IMR-90 (cell line): Measurements from ENCODE around the gene SIGLEC11. TPM values are rescaled to one million over a fixed set of nuclear protein-coding genes. Genes with fewer than 3 reads are reported as not detected.

Experiments used
- ATAC-seq: fragments of 200-7000 bp; cut with Tn5 transposase; 2 replicates; pipeline ENCODE4 v1.9.1; 2020; ENCODE audit warnings: low read depth, mild to moderate bottlenecking, moderate library complexity
- BruUV-seq: library from RNA; stranded (reverse); fragments of 400-500 nt; replicated peaks from 2 replicates; lab custom pipeline; 2021; lab: Mats Ljungman, UMichigan
- CTCF ChIA-PET: fragments of 300-600 bp; formaldehyde crosslinking; extraction: SDS; loops from one replicate; lab custom pipeline; 2021; ENCODE audit warnings: antibody characterized with exemption; lab: Yijun Ruan, JAX
- POLR2A ChIA-PET: fragments of 300-600 bp; sonication (Branson Sonifier 250); formaldehyde crosslinking; loops from one replicate; lab custom pipeline; 2022; ENCODE audit warnings: antibody characterized with exemption; ENCODE audit not compliant: unreplicated experiment; lab: Charles Lee
- DNase-seq: peaks from one replicate; pipeline ENCODE4 v3.0.0; 2013
- H2AFZ ChIP-seq: replicated peaks from 2 replicates; pipeline ENCODE3; 2013; ENCODE audit warnings: low read length, mild to moderate bottlenecking; ENCODE audit not compliant: poor library complexity
- H2AK5ac ChIP-seq: 2 replicates; pipeline ENCODE4 v1.6.1; 2013; ENCODE audit warnings: low read depth, low read length, inconsistent platforms
- H2AK9ac ChIP-seq: replicated peaks from 2 replicates; pipeline ENCODE3; 2013; ENCODE audit warnings: mild to moderate bottlenecking, low read depth, low read length, moderate library complexity; ENCODE audit not compliant: poor library complexity
- H2BK120ac ChIP-seq: 2 replicates; pipeline ENCODE4 v1.6.1; 2013; ENCODE audit warnings: low read depth, low read length, inconsistent platforms
- H2BK15ac ChIP-seq: 3 replicates; pipeline ENCODE4 v1.6.1; 2013; ENCODE audit warnings: low read depth, low read length, inconsistent platforms
- H2BK20ac ChIP-seq: 2 replicates; pipeline ENCODE4 v1.6.1; 2013; ENCODE audit warnings: low read depth, mild to moderate bottlenecking, inconsistent platforms, low read length, moderate library complexity
- H2BK5ac ChIP-seq: 2 replicates; pipeline ENCODE4 v1.6.1; 2013; ENCODE audit warnings: mild to moderate bottlenecking, low read depth, low read length, inconsistent platforms; ENCODE audit not compliant: poor library complexity, severe bottlenecking
- H3K14ac ChIP-seq: replicated peaks from 2 replicates; pipeline ENCODE4 v1.6.1; 2013; ENCODE audit warnings: low read depth, low read length, inconsistent platforms
- H3K18ac ChIP-seq: 2 replicates; pipeline ENCODE4 v1.6.1; 2013; ENCODE audit warnings: low read depth, low read length, control low read depth
- H3K23ac ChIP-seq: 2 replicates; pipeline ENCODE4 v1.6.1; 2013; ENCODE audit warnings: low read depth, low read length, inconsistent platforms
- H3K27ac ChIP-seq: 2 replicates; pipeline ENCODE4 v1.5.1; 2013; ENCODE audit warnings: mild to moderate bottlenecking, control low read depth, low read length; ENCODE audit not compliant: insufficient read depth
- H3K27me3 ChIP-seq: 2 replicates; pipeline ENCODE4 v1.6.1; 2013; ENCODE audit warnings: low read length; ENCODE audit not compliant: control insufficient read depth, insufficient read depth
- H3K36me3 ChIP-seq: 2 replicates; pipeline ENCODE4 v1.6.1; 2013; ENCODE audit warnings: low read length, mixed read lengths; ENCODE audit not compliant: control insufficient read depth, insufficient read depth
- H3K4ac ChIP-seq: 2 replicates; pipeline ENCODE4 v1.6.1; 2013; ENCODE audit warnings: low read depth, low read length, inconsistent platforms
- H3K4me1 ChIP-seq: 2 replicates; pipeline ENCODE4 v1.6.1; 2013; ENCODE audit warnings: low read length, mixed read lengths; ENCODE audit not compliant: control insufficient read depth, insufficient read depth
- H3K4me2 ChIP-seq: 2 replicates; pipeline ENCODE4 v1.6.1; 2013; ENCODE audit warnings: low read depth, mild to moderate bottlenecking, control low read depth, low read length, moderate library complexity
- H3K4me3 ChIP-seq: 2 replicates; pipeline ENCODE4 v1.5.1; 2013; ENCODE audit warnings: low read depth, mild to moderate bottlenecking, control low read depth, low read length, moderate library complexity; ENCODE audit not compliant: insufficient read depth
- H3K56ac ChIP-seq: 2 replicates; pipeline ENCODE4 v1.6.1; 2013; ENCODE audit warnings: low read length, inconsistent platforms; ENCODE audit not compliant: insufficient read depth; ENCODE audit errors: extremely low read depth
- H3K79me1 ChIP-seq, 2 experiments: 2 replicates each; pipeline ENCODE4 v1.6.1; 2013; ENCODE audit warnings: low read length in 2 of 2, inconsistent platforms in 1 of 2, low read depth in 1 of 2
- H3K9ac ChIP-seq: 2 replicates; pipeline ENCODE4 v1.6.1; 2013; ENCODE audit warnings: low read depth, low read length, control low read depth
- H3K9me1 ChIP-seq: 2 replicates; pipeline ENCODE4 v1.6.1; 2013; ENCODE audit warnings: low read length, inconsistent platforms; ENCODE audit not compliant: insufficient read depth
- H3K9me3 ChIP-seq: 2 replicates; pipeline ENCODE4 v1.6.1; 2013; ENCODE audit warnings: low read length; ENCODE audit not compliant: control insufficient read depth, insufficient read depth
- H4K20me1 ChIP-seq: 2 replicates; pipeline ENCODE4 v1.6.1; 2013; ENCODE audit warnings: low read length, inconsistent platforms; ENCODE audit not compliant: insufficient read depth
- H4K5ac ChIP-seq: 2 replicates; pipeline ENCODE4 v1.6.1; 2013; ENCODE audit warnings: mild to moderate bottlenecking, low read depth, low read length, control low read depth
- H4K8ac ChIP-seq, 2 experiments: 2 replicates each; pipeline ENCODE4 v1.6.1; 2013; ENCODE audit warnings: low read depth in 2 of 2, low read length in 2 of 2, control low read depth in 1 of 2, inconsistent platforms in 1 of 2
- H4K91ac ChIP-seq: 2 replicates; pipeline ENCODE4 v1.6.1; 2013; ENCODE audit warnings: low read depth, low read length, inconsistent platforms; ENCODE audit not compliant: insufficient read depth
- MAFK ChIP-seq: IDR thresholded peaks from 2 replicates; pipeline ENCODE4 v1.6.1; 2012; ENCODE audit warnings: low read depth, low read length, improper control_type of control experiment
- NFE2L2 ChIP-seq: fragments of 150-350 bp; IDR thresholded peaks from 2 replicates; pipeline ENCODE4 v1.6.1; 2016; ENCODE audit warnings: low read depth, mild to moderate bottlenecking, low read length
- USF2 ChIP-seq: fragments of 150-350 bp; IDR thresholded peaks from 2 replicates; pipeline ENCODE4 v1.6.1; 2017; ENCODE audit warnings: mild to moderate bottlenecking, antibody characterized with exemption, low read length, low read depth
- WGBS, 2 experiments: methylation state at CpG; one replicate each; pipeline versions ENCODE4 v1.1.5 to v1.1.7; 2013; ENCODE audit warnings: missing lambda C conversion rate in 2 of 2; ENCODE audit not compliant: insufficient read length in 1 of 2; ENCODE audit errors: extremely low coverage in 2 of 2; 5-methylcytosine and 5-hydroxymethylcytosine counted together
- dilution Hi-C: fragments of 300-500 bp; cut with HindIII; formaldehyde crosslinking; loops from one replicate; pipeline ENCODE4 v1.14.3; 2018; ENCODE audit warnings: low sequenced_read_pairs; ENCODE audit not compliant: unreplicated experiment
- in situ Hi-C: fragments of 300-500 bp; cut with MboI; formaldehyde crosslinking; loops from 3 replicates; pipeline ENCODE4 v1.14.3; 2019; ENCODE audit warnings: low sequenced_read_pairs, inconsistent platforms, mixed read lengths
- intact Hi-C: fragments of 100-400 bp; cut with micrococcal nuclease; formaldehyde crosslinking; loops from 2 replicates; pipeline ENCODE4 v1.10.0; 2022
- polyA plus RNA-seq, 3 experiments: library from polyadenylated mRNA; depleted of rRNA; stranded (reverse); fragments of >200 nt; gene quantifications; 2 replicates each; pipeline ENCODE4 v1.2.3, GENCODE V29; 2012; ENCODE audit warnings: low replicate concordance in 1 of 3
- total RNA-seq: library from RNA; depleted of rRNA; stranded (reverse); fragments of >200 nt; gene quantifications from 2 replicates; pipeline ENCODE4 v1.2.3, GENCODE V29; 2012

The SIGLEC11 gene
- total and polyA plus RNA-seq, 2 of the 4 experiments (the other 2 are of a cell fraction), result not detected

- no peak overlapping the region for H2BK20ac ChIP-seq
- H3K27me3 ChIP-seq, result no peaks in the 10 kb centered on the region
- intact Hi-C loops, result no loop called here
- no TSS peak for BruUV-seq
- peak overlapping the region; percentile 58 for H2AFZ ChIP-seq
- peaks cover 14% of the 10 kb centered on the region for H4K20me1 ChIP-seq
- H3K9ac ChIP-seq, result no peak overlapping the region
- TF ChIP-seq USF2 (peak; percentile 83), MAFK (no peak), NFE2L2 (no peak)
- ChIA-PET CTCF (no interaction called here), POLR2A (no interaction called here)
- no peak overlapping the region for H2BK120ac ChIP-seq
- no peak overlapping the region for H2BK15ac ChIP-seq
- in situ Hi-C loops, result no loop called here
- peak; percentile 37; the same call in 1 of the 2 replicates for ATAC-seq
- H3K14ac ChIP-seq, result no peak overlapping the region
- no peak overlapping the region for H4K91ac ChIP-seq
- no peak overlapping the region for H2AK5ac ChIP-seq
- H3K27ac ChIP-seq, result no peak overlapping the region
- dilution Hi-C loops, result no loop called here
- no peak overlapping the region for H4K5ac ChIP-seq
- no peak overlapping the region for H3K23ac ChIP-seq
- no peak overlapping the region for H3K4me3 ChIP-seq
- H2BK5ac ChIP-seq, result no peak overlapping the region
- peak overlapping the region; percentile 24 for H2AK9ac ChIP-seq
- peaks cover 76% of the 10 kb centered on the region for H3K36me3 ChIP-seq
- DNase-seq, result peak; percentile 13
- peaks cover 6% of the 10 kb centered on the region for H3K9me1 ChIP-seq
- H3K56ac ChIP-seq, result no peak overlapping the region
- H4K8ac ChIP-seq, result no peak overlapping the region
- H3K18ac ChIP-seq, result no peak overlapping the region
- H3K4ac ChIP-seq, result no peak overlapping the region
- no peaks in the 10 kb centered on the region for H3K4me1 ChIP-seq
- no peak overlapping the region for H3K4me2 ChIP-seq
- peaks cover 2 to 26% of the 10 kb centered on the region in 2 experiments for H3K79me1 ChIP-seq
- no CpG with 5 or more reads among the region's 5 CpGs for WGBS, 2 experiments
- H3K9me3 ChIP-seq, result no peaks in the 10 kb centered on the region
These were observed 36.7 kb upstream of the SIGLEC11 start for GRCh38 chr19:49997709-49998108.
